Coronary artery (tissue), 2 donors: ENCODE data around the gene GARRE1.

Source experiments
- DNase-seq: peaks from one replicate; pipeline ENCODE4 v3.0.0-alpha.2; 2017; ENCODE audit warnings: low spot score
- H3K27ac ChIP-seq, 2 donors: fragments of 200-600 bp; sonication (generic); one replicate each; pipeline ENCODE4 v1.5.1; 2016 to 2019
- H3K4me3 ChIP-seq: fragments of 200-600 bp; sonication (generic); 2 replicates; pipeline ENCODE4 v1.5.1; 2016; ENCODE audit warnings: mild to moderate bottlenecking, moderate library complexity
- TF ChIP-seq, protein P1 (sequence below): fragments of 200-600 bp; sonication (generic); IDR thresholded peaks from one replicate; pipeline ENCODE4 v1.5.1; 2019; ENCODE audit warnings: antibody characterized with exemption

Gene GARRE1

DNA sequence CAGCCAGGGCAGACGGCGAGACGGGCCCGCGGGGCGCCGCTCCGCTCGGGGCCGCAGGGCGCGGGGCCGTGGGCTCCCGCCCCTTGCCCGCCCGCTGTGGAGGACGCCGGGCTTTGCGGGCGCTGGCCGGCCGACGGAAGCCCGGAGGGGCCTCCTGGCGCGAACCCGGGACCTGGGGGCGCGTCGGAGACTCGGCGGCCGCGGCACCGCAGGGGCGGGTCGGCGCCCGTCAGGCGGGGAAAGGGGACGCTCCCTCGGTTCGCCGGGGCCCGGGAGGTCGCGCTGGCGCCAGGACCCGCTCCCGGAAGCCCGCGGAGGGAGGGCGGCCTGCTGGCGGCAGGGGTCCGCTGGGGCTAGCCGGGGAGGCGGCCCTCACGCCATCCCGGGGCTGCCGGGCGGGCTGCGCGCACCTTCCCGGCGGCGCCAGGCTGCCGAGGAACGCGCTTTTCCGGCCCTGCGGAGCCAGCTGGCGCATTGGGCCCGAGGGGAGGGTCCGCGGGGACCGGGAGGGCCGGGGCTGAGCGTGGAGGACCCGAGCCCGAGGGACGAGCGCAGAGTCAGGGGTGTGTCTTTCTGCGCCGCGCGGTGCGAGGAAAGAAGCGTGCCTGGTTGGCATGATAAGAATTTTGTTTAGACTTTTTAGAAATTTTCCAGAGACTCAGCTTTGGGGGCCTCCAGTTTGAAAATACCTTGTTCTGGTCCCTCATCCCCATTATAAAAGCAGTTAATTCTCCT lies 511 bp downstream of the GARRE1 start:
- peak overlapping the region; percentile 94 to 100 for H3K27ac ChIP-seq
- TF ChIP-seq, protein P1, sequence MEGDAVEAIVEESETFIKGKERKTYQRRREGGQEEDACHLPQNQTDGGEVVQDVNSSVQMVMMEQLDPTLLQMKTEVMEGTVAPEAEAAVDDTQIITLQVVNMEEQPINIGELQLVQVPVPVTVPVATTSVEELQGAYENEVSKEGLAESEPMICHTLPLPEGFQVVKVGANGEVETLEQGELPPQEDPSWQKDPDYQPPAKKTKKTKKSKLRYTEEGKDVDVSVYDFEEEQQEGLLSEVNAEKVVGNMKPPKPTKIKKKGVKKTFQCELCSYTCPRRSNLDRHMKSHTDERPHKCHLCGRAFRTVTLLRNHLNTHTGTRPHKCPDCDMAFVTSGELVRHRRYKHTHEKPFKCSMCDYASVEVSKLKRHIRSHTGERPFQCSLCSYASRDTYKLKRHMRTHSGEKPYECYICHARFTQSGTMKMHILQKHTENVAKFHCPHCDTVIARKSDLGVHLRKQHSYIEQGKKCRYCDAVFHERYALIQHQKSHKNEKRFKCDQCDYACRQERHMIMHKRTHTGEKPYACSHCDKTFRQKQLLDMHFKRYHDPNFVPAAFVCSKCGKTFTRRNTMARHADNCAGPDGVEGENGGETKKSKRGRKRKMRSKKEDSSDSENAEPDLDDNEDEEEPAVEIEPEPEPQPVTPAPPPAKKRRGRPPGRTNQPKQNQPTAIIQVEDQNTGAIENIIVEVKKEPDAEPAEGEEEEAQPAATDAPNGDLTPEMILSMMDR, result no peak
- peak; percentile 75 for DNase-seq
- H3K4me3 ChIP-seq, result peak overlapping the region; percentile 91

DNA sequence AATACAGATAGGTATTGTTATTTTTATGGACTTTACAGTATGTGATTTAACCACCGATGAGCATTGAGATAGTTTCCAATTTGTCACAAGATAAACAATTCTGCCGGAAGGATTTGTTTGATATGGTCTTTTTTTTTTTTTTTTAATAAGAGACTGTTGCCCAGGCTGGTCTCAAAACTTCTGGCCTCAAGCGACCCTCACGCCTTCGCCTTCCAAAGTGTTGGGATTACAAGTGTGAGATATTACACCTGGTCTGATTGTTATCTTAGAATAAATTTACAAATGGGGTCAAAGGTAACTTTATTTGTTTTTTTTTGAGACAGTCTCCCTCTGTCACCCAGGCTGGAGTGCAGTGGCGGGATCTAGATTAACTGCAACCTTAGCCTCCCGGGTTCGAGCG lies 1.2 kb downstream of the GARRE1 start:
- Histone ChIP-seq H3K4me3 (peak overlapping the region; percentile 91), H3K27ac (peak overlapping the region; percentile 94 to 100)
- DNase-seq, result no peak
- TF ChIP-seq, protein P1, result no peak

DNA sequence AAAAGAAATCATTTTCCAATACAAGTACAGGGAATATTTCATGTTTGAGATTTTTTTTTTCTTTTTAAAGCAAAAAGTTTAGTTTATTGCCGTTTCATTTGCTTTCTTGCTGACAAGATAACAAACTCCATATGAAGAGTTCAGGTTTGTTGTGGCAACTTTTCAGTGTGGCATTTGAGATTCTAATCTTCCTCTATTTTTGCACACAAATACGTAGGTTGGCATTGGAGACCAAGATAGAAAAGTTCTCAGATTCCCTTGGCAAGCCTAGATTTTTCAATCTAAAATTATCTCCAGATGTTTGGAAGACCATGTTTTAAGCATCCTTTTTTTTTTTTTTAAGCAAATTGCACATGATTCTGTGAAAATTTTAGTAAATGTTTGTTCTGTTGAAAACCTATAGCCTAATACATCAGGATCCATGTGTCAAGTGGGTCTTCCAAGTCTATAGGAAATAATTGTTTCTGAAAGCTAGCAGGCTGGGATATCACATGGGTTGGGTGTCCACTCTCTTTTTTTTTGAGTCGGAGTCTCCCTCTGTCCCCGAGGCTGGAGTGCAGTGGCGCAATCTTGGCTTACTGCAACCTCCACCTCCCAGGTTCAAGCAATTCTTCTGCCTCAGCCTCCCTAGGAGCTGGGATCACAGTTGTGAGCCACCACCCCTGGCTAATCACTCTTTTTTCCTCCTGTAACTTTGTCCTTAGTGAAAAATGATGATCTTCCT lies 2.6 kb downstream of the GARRE1 start:
- TF ChIP-seq, protein P1, result no peak
- DNase-seq, result no peak
- H3K27ac ChIP-seq, result no peak overlapping the region
- no peak overlapping the region for H3K4me3 ChIP-seq

DNA sequence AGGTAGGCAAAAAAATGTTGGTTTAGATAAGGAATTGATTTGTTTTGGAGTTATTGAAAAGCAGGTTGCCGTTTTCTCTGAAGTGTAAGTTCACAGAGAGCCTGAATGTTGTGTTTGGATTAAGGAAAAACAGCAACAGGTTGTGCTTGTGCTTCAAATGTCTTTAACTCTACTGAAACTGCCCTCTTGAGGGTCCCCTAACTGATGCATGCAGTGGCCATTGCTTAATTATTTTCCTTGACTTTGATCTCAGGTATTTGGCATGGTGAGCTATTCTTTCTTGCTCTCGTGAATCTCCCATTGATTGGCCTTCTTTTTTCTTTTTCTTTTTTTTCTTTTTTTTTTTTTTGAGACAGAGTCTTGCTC lies 3.2 kb downstream of the GARRE1 start:
- TF ChIP-seq, protein P1, result no peak
- H3K27ac ChIP-seq, result no peak overlapping the region
- no peak for DNase-seq
- H3K4me3 ChIP-seq, result no peak overlapping the region

DNA sequence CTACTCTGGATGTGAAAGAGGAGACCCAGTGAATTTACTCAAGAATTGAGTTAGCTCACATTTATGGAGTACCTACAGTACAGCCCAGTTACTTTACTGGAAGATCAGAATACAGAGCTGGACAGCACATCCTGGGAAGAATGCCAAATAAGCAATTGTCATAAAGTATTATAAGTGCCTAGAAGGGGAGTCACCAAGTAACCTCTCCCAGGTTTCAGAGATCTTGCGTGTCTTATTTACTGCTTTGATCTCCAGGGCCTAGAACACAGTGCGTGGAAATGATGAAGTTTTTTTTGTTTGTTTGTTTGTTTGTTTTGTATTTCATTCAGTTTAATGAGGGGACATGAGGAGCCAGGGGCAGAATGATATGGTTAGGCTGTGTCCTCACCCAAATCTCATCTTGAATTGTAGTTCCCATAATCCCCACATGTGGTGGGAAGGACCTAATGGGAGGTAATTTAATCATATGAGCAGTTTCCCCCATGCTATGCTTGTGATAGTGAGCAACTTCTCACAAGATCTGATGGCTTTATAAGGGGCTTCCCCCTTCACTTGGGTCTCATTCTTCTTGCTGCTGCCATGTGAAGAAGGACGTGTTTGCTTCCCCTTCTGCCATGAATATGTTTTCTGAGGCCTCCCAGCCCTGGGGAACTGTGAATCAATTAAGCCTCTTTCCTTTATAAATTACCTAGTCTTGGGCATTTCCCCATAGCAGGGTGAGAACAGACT lies 5.2 kb downstream of the GARRE1 start:
- no peak for DNase-seq
- TF ChIP-seq, protein P1, result no peak
- Histone ChIP-seq H3K4me3 (no peak overlapping the region), H3K27ac (no peak overlapping the region)

DNA sequence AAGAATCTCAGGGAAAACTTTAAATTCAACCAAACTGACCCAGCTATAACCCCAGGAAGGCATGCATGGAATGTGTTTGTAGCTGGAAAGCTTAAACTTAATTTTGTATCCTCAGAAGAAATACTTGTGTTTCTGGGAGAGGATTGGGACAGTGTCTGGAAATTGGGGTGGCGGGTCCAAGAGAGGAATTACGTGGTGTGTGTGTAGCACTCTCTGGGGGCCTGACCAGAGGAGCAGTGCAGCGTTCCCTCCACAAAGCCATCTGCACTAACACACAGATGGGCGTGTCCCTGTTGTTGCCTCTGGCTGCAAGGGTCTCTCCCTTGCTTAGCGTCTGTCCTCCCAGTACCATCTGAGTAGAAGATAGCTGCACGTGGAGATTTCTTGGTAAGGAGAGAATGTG lies 6.4 kb downstream of the GARRE1 start:
- H3K4me3 ChIP-seq, result peak overlapping the region; percentile 50
- TF ChIP-seq, protein P1, result no peak
- DNase-seq, result no peak
- peak overlapping the region in 1 of 2 donors; percentile 61 for H3K27ac ChIP-seq
